SK-N-SH treated with all-trans-retinoic acid at 6 μM for 48 hours (cell line): ENCODE measurements around the gene LRRC74B.
"Not testable (repeated sequence)": the region's sequence is repeated elsewhere in the genome, so short reads cannot be mapped to it uniquely, and the experiment has no call there.

Experiments used
- ATAC-seq: fragments of 200-7000 bp; cut with Tn5 transposase; 3 replicates; pipeline ENCODE4 v1.9.1; 2020; ENCODE audit warnings: mild to moderate bottlenecking, moderate library complexity
- ARNTL ChIP-seq: fragments of 450-650 bp; formaldehyde crosslinking; IDR thresholded peaks from 2 replicates; pipeline ENCODE4 v1.5.0; 2020; ENCODE audit warnings: low read depth, mild to moderate bottlenecking, moderate library complexity, borderline replicate concordance
- BACH2 ChIP-seq: fragments of 250-450 bp; sonication (Bioruptor Pico); IDR thresholded peaks from 2 replicates; pipeline ENCODE4 v1.9.0; 2021; ENCODE audit warnings: mild to moderate bottlenecking, borderline replicate concordance
- CSDC2 ChIP-seq: fragments of 250-450 bp; sonication (Bioruptor Pico); IDR thresholded peaks from 2 replicates; pipeline ENCODE4 v1.5.0; 2020; ENCODE audit warnings: mild to moderate bottlenecking, moderate library complexity
- ESRRG ChIP-seq: fragments of 250-450 bp; sonication (Bioruptor Pico); IDR thresholded peaks from 2 replicates; pipeline ENCODE4 v1.6.1; 2021; ENCODE audit warnings: mild to moderate bottlenecking
- GLIS3 ChIP-seq: fragments of 250-450 bp; sonication (Bioruptor Pico); IDR thresholded peaks from 2 replicates; pipeline ENCODE4 v1.5.0; 2020; ENCODE audit warnings: mild to moderate bottlenecking, moderate library complexity
- ISL1 ChIP-seq: fragments of 250-450 bp; sonication (Bioruptor Pico); IDR thresholded peaks from 2 replicates; pipeline ENCODE4 v2.1.2; 2022; ENCODE audit warnings: mild to moderate bottlenecking, moderate library complexity
- OSR1 ChIP-seq: fragments of 250-450 bp; sonication (Bioruptor Pico); IDR thresholded peaks from 2 replicates; pipeline ENCODE4 v1.8.0; 2022; ENCODE audit warnings: moderate library complexity, mild to moderate bottlenecking, inconsistent platforms
- POU6F1 ChIP-seq: fragments of 250-450 bp; sonication (Bioruptor Pico); IDR thresholded peaks from 2 replicates; pipeline ENCODE4 v1.8.0; 2021; ENCODE audit warnings: low read depth, mild to moderate bottlenecking, moderate library complexity, borderline replicate concordance
- PPARA ChIP-seq: fragments of 250-450 bp; sonication (Bioruptor Pico); IDR thresholded peaks from 2 replicates; pipeline ENCODE4 v1.5.0; 2020; ENCODE audit warnings: mild to moderate bottlenecking, borderline replicate concordance
- SNAI2 ChIP-seq: fragments of 250-450 bp; sonication (Bioruptor Pico); IDR thresholded peaks from 2 replicates; pipeline ENCODE4 v1.5.0; 2020; ENCODE audit warnings: mild to moderate bottlenecking, moderate library complexity
- TCF4 ChIP-seq: fragments of 250-450 bp; sonication (Bioruptor Pico); IDR thresholded peaks from 2 replicates; pipeline ENCODE4 v1.8.0; 2021; ENCODE audit warnings: mild to moderate bottlenecking, moderate library complexity, borderline replicate concordance
- TOX ChIP-seq: fragments of 250-450 bp; sonication (Bioruptor Pico); IDR thresholded peaks from 2 replicates; pipeline ENCODE4 v1.8.0; 2021; ENCODE audit warnings: mild to moderate bottlenecking, moderate library complexity, borderline replicate concordance
- TSHZ2 ChIP-seq: fragments of 250-450 bp; sonication (Bioruptor Pico); IDR thresholded peaks from 2 replicates; pipeline ENCODE4 v1.5.0; 2020; ENCODE audit warnings: mild to moderate bottlenecking, moderate library complexity
- ZC3H10 ChIP-seq: fragments of 250-450 bp; sonication (Bioruptor Pico); IDR thresholded peaks from 2 replicates; pipeline ENCODE4 v1.5.1; 2021; ENCODE audit warnings: mild to moderate bottlenecking, moderate library complexity
- ZFP3 ChIP-seq: fragments of 250-450 bp; sonication (Bioruptor Pico); IDR thresholded peaks from 2 replicates; pipeline ENCODE4 v1.5.0; 2020; ENCODE audit warnings: mild to moderate bottlenecking, moderate library complexity
- ZNF565 ChIP-seq: fragments of 450-650 bp; formaldehyde crosslinking; conservative IDR thresholded peaks from 2 replicates; pipeline ENCODE4 v1.5.0; 2020; ENCODE audit warnings: low read depth, mild to moderate bottlenecking, moderate library complexity
- ZNF70 ChIP-seq: fragments of 450-650 bp; formaldehyde crosslinking; IDR thresholded peaks from 2 replicates; pipeline ENCODE4 v1.5.0; 2020; ENCODE audit warnings: mild to moderate bottlenecking, moderate library complexity
- ZNF8 ChIP-seq: fragments of 450-650 bp; formaldehyde crosslinking; IDR thresholded peaks from 2 replicates; pipeline ENCODE4 v1.5.0; 2020; ENCODE audit warnings: mild to moderate bottlenecking, moderate library complexity
- TF ChIP-seq, protein P1 (sequence below): fragments of 250-450 bp; sonication (Bioruptor Pico); IDR thresholded peaks from 2 replicates; pipeline ENCODE4 v1.5.1; 2021; ENCODE audit warnings: mild to moderate bottlenecking, moderate library complexity
- TF ChIP-seq, protein P2 (sequence below): fragments of 250-450 bp; sonication (Bioruptor Pico); IDR thresholded peaks from 2 replicates; pipeline ENCODE4 v1.8.0; 2020; ENCODE audit warnings: mild to moderate bottlenecking, moderate library complexity, borderline replicate concordance
- TF ChIP-seq, protein P3 (sequence below): fragments of 250-450 bp; sonication (Bioruptor Pico); IDR thresholded peaks from 2 replicates; pipeline ENCODE4 v1.5.1; 2020; ENCODE audit warnings: low read depth, mild to moderate bottlenecking, moderate library complexity

LRRC74B gene

GRCh38 chr22:21082248-21082647 lies 36.5 kb downstream of the LRRC74B start:
- TF ChIP-seq BACH2 (CRISPR knock-in tag) (no peak), TOX (CRISPR knock-in tag) (no peak), CSDC2 (CRISPR knock-in tag) (no peak), ZFP3 (CRISPR knock-in tag) (no peak), SNAI2 (CRISPR knock-in tag) (no peak), OSR1 (CRISPR knock-in tag) (no peak), TSHZ2 (CRISPR knock-in tag) (no peak)
- TF ChIP-seq, protein P1, sequence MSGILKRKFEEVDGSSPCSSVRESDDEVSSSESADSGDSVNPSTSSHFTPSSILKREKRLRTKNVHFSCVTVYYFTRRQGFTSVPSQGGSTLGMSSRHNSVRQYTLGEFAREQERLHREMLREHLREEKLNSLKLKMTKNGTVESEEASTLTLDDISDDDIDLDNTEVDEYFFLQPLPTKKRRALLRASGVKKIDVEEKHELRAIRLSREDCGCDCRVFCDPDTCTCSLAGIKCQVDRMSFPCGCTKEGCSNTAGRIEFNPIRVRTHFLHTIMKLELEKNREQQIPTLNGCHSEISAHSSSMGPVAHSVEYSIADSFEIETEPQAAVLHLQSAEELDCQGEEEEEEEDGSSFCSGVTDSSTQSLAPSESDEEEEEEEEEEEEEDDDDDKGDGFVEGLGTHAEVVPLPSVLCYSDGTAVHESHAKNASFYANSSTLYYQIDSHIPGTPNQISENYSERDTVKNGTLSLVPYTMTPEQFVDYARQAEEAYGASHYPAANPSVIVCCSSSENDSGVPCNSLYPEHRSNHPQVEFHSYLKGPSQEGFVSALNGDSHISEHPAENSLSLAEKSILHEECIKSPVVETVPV (CRISPR knock-in tag) = no peak
- TF ChIP-seq, all 23 proteins: peak for 0
- ATAC-seq = 0 out of 3 replicates have a peak, but pooled peaks have one; percentile 19

GRCh38 chr22:21087119-21087518 lies 41.4 kb downstream of the LRRC74B start:
- ATAC-seq = no peak
- TF ChIP-seq ZNF8 (CRISPR knock-in tag) = no peak
- TF ChIP-seq, protein P1 (CRISPR knock-in tag) = no peak

DNA sequence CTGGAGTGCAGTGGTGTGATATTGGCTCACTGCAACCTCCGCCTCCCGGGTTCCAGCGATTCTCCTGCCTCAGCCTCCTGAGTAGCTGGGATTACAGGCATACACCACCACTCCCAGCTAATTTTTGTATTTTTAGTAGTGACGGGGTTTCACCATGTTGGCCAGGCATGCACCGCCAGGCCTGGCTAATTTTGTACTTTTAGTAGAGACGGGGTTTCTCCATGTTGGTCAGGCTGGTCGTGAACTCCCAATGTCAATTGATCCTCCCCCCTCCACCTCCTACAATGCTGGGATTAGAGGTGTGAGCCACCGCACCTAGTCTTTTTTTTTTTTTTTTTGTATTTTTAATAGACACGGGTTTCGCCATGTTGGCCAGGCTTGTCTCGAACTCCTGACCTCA lies 42.2 kb downstream of the LRRC74B start:
- ATAC-seq = not testable (repeated sequence)

DNA sequence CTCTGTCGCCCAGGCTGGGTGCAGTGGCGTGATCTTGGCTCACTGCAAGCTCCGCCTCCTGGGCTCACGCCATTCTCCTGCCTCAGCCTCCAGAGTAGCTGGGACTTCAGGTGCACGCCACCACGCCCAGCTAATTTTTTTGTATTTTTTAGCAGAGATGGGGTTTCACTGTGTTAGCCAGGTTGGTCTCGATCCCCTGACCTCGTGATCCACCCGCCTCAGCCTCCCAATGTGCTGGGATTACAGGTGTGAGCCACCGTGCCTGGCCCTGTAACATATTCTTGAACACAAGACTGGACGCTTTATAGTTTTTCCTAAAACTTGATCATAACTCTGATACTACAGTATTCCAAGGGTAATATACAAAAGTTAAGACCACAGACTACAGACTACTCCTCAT lies 45.5 kb downstream of the LRRC74B start:
- ATAC-seq = not testable (repeated sequence)

- TF ChIP-seq, protein P2, sequence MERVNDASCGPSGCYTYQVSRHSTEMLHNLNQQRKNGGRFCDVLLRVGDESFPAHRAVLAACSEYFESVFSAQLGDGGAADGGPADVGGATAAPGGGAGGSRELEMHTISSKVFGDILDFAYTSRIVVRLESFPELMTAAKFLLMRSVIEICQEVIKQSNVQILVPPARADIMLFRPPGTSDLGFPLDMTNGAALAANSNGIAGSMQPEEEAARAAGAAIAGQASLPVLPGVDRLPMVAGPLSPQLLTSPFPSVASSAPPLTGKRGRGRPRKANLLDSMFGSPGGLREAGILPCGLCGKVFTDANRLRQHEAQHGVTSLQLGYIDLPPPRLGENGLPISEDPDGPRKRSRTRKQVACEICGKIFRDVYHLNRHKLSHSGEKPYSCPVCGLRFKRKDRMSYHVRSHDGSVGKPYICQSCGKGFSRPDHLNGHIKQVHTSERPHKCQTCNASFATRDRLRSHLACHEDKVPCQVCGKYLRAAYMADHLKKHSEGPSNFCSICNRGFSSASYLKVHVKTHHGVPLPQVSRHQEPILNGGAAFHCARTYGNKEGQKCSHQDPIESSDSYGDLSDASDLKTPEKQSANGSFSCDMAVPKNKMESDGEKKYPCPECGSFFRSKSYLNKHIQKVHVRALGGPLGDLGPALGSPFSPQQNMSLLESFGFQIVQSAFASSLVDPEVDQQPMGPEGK (CRISPR knock-in tag) = no peak
- no peak for TF ChIP-seq TOX (CRISPR knock-in tag)
- no peak for TF ChIP-seq ZC3H10 (CRISPR knock-in tag)
- TF ChIP-seq, protein P1 (CRISPR knock-in tag) = no peak
- TF ChIP-seq SNAI2 (CRISPR knock-in tag) = no peak
- TF ChIP-seq ISL1 = no peak
- TF ChIP-seq ZNF70 (CRISPR knock-in tag) = no peak
- TF ChIP-seq ZNF8 (CRISPR knock-in tag) = no peak
- TF ChIP-seq ZNF565 (CRISPR knock-in tag) = no peak
- no peak for TF ChIP-seq TCF4 (CRISPR knock-in tag)
- no peak for TF ChIP-seq ARNTL
- TF ChIP-seq, protein P3, sequence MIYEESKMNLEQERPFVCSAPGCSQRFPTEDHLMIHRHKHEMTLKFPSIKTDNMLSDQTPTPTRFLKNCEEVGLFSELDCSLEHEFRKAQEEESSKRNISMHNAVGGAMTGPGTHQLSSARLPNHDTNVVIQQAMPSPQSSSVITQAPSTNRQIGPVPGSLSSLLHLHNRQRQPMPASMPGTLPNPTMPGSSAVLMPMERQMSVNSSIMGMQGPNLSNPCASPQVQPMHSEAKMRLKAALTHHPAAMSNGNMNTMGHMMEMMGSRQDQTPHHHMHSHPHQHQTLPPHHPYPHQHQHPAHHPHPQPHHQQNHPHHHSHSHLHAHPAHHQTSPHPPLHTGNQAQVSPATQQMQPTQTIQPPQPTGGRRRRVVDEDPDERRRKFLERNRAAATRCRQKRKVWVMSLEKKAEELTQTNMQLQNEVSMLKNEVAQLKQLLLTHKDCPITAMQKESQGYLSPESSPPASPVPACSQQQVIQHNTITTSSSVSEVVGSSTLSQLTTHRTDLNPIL (CRISPR knock-in tag) = no peak
- TF ChIP-seq POU6F1 (CRISPR knock-in tag) = no peak
- no peak for TF ChIP-seq CSDC2 (CRISPR knock-in tag)
- no peak for TF ChIP-seq BACH2 (CRISPR knock-in tag)
- TF ChIP-seq GLIS3 (CRISPR knock-in tag) = no peak
- TF ChIP-seq ESRRG (CRISPR knock-in tag) = no peak
- TF ChIP-seq PPARA (CRISPR knock-in tag) = no peak
Observed at GRCh38 chr22:21092797-21093554, 47.2 kb downstream of the LRRC74B start.

More at GRCh38 chr22:21092797-21093554, 47.2 kb downstream of the LRRC74B start:
- ATAC-seq = no peak
